SU-DHL-6 (cell line): ENCODE results near the gene TCF20.

Experiments
- CTCF ChIP-seq: fragments of 200-600 bp; sonication (generic); IDR thresholded peaks from one replicate; pipeline ENCODE4 v1.5.1; 2017; ENCODE audit warnings: antibody characterized with exemption, mild to moderate bottlenecking, low read length, moderate library complexity; ENCODE audit not compliant: insufficient read depth, poor library complexity, severe bottlenecking
- EZH2phosphoT487 ChIP-seq: fragments of 200-600 bp; sonication (generic), shearing (Covaris generic); conservative IDR thresholded peaks from 2 replicates; pipeline ENCODE4 v1.6.1; 2018; ENCODE audit warnings: mild to moderate bottlenecking, antibody characterized with exemption, low read length, moderate library complexity, mixed read lengths

GRCh38 chr22:42291287-42291686 is 20.8 kb upstream of the TCF20 start:
- TF ChIP-seq CTCF (no peak), EZH2phosphoT487 (no peak)
